Amniotic epithelial cell (primary cell): ENCODE data around the gene CTNNAL1.
A peak's percentile ranks its signal among the peaks of the same experiment; 100 is the strongest.
"Not testable (repeated sequence)": the region's sequence is repeated elsewhere in the genome, so short reads cannot be mapped to it uniquely, and the experiment has no call there.

Experiments used
- DNase-seq: peaks from one replicate; pipeline ENCODE4 v3.0.0-alpha.2; 2010; ENCODE audit warnings: low read depth

CTNNAL1 gene

GRCh38 chr9:108983885-108984284 is 29.4 kb downstream of the CTNNAL1 start:
- DNase-seq: no peak

GRCh38 chr9:108980893-108981292 is 32.4 kb downstream of the CTNNAL1 start:
- DNase-seq: no peak

GRCh38 chr9:108978205-108978604 is 35.1 kb downstream of the CTNNAL1 start:
- peak; percentile 57 for DNase-seq

GRCh38 chr9:108973895-108974294 is 39.4 kb downstream of the CTNNAL1 start:
- no peak for DNase-seq

- DNase-seq: no peak
Measured at GRCh38 chr9:108972626-108973209, 40.6 kb downstream of the CTNNAL1 start.

- no peak for DNase-seq
Measured at GRCh38 chr9:108972186-108972585, 41.1 kb downstream of the CTNNAL1 start.

- DNase-seq: not testable (repeated sequence)
Measured at GRCh38 chr9:108971392-108971791, 41.9 kb downstream of the CTNNAL1 start.

- no peak for DNase-seq
Measured at GRCh38 chr9:108967916-108968315, 45.4 kb downstream of the CTNNAL1 start.

GRCh38 chr9:108963459-108964143 is 49.7 kb downstream of the CTNNAL1 start:
- DNase-seq: no peak

GRCh38 chr9:108961151-108961550 is 52.1 kb downstream of the CTNNAL1 start:
- no peak for DNase-seq

- no peak for DNase-seq
Measured at GRCh38 chr9:108960331-108960730, 53.0 kb downstream of the CTNNAL1 start.

- DNase-seq: no peak
Measured at GRCh38 chr9:108956631-108957026, 56.7 kb downstream of the CTNNAL1 start.

GRCh38 chr9:108956022-108956630 is 57.2 kb downstream of the CTNNAL1 start:
- DNase-seq: peak; percentile 7

GRCh38 chr9:108953983-108954574 is 59.2 kb downstream of the CTNNAL1 start:
- peak; percentile 49 for DNase-seq

- DNase-seq: no peak
Measured at GRCh38 chr9:108951578-108951977, 61.7 kb downstream of the CTNNAL1 start.

GRCh38 chr9:108950168-108950567 is 63.1 kb downstream of the CTNNAL1 start:
- DNase-seq: no peak

- DNase-seq: no peak
Measured at GRCh38 chr9:108939975-108940374, 73.3 kb downstream of the CTNNAL1 start.

GRCh38 chr9:108937561-108938305 is 75.6 kb downstream of the CTNNAL1 start:
- no peak for DNase-seq

GRCh38 chr9:108934323-108934893 is 78.9 kb downstream of the CTNNAL1 start, which contains the start of gene ABITRAM:
TSS of gene ABITRAM (plus strand) at chr9:108934400. CDS start at chr9:108934487, 87 bp downstream.
- DNase-seq: peak; percentile 75

GRCh38 chr9:108933718-108934322 is 79.5 kb downstream of the CTNNAL1 start, which contains the start of gene ELP1:
TSS of gene ELP1 (minus strand) at chr9:108934124. CDS start at chr9:108931146, 2,978 bp downstream.
- DNase-seq: peak; percentile 93

GRCh38 chr9:108933231-108933717 is 80.0 kb downstream of the CTNNAL1 start:
- DNase-seq: peak; percentile 32
